NCI-H2227 (cell line): ENCODE results near the gene PPFIBP2.

ENCODE experiments used
- DNase-seq: peaks from one replicate; lab custom pipeline; 2025; ENCODE audit not compliant: unreplicated experiment; lab: John Stamatoyannopoulos, UW

PPFIBP2 gene

DNA sequence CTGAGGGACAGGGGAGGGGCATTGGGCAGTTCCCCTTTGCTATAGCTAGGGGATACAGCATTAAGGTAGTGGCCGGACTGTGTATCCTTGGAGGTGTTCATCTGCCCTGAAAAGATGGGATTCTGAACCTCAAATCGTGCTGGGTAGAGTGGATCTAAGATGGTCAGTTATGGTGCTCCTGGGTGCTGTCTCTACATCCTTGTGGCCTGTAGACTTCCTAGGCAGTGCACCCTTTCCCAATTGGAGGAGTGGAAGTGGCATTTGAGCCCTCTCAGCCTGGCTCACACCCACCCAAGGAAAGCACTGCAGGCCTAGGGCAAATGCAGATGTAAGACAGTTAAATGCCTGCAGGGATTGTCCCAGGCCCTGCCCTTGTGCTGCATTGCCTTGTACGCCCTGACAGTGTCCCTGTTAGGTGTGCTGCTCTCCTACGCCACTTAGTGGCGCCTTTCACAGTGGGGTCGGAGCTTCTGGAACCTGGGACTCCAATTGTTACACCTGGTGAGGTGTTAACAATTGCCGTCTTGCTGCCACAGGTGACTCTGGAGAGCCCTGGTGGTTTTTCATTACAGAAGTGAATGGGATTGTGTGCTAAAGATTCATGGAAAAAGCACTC lies 35.0 kb downstream of the PPFIBP2 start:
- no peak for DNase-seq

DNA sequence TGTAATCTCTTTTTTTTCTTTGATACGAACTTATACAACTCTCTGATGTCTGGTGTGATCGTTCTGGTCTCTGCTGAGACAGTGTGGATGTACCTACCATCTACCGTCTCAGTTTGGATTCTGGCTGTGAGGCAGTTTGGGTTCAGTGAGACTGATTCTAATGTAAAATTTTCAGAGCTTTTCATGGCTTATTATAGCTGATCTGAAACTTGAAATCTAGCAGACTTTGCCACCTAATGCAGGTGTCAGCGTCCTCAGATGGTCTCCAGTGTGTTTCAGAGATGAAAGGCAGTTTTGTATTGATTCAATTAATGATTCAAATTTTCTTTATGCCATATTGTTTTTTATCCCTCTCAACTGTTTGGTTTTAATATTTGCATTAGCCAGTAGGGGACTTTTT lies 35.9 kb downstream of the PPFIBP2 start:
- no peak for DNase-seq

DNA sequence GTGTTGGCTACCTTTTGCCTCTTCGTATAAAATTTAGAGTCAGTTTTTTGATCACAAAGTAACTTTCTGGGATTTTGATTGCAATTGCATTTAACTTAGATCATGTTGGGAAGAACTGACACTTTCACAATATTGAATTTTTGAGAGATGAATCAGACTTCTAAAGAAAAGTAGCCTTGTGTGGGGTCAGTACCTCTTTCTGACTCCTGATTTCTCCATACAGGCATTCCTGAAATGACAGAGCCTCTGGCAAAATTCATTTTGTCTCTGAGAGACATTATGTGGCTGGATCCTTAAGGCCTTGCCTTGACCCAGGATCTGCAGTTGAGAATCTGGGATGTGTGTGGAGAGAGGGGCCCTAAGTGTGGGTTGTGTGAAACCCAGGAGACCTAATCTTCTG lies 37.8 kb downstream of the PPFIBP2 start:
- DNase-seq: no peak

DNA sequence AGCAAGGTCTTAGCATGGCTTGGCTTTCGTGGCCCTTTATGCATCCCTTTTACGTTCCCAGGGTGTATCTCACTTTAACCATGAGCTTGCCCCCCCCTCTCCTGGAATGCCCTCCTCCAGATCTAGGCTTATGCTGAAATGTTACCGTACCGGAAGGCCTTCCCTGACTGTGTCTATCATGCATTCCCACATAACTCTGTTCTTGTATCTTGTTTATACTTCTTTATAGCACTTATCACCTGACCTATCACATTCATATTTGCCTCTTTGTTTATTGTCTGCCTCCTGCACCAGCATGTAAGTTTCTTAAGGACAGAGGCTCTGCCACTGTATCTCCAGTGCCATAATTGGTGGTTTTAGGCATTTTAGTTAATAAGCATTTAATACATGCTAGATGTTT lies 38.9 kb downstream of the PPFIBP2 start:
- DNase-seq: no peak

DNA sequence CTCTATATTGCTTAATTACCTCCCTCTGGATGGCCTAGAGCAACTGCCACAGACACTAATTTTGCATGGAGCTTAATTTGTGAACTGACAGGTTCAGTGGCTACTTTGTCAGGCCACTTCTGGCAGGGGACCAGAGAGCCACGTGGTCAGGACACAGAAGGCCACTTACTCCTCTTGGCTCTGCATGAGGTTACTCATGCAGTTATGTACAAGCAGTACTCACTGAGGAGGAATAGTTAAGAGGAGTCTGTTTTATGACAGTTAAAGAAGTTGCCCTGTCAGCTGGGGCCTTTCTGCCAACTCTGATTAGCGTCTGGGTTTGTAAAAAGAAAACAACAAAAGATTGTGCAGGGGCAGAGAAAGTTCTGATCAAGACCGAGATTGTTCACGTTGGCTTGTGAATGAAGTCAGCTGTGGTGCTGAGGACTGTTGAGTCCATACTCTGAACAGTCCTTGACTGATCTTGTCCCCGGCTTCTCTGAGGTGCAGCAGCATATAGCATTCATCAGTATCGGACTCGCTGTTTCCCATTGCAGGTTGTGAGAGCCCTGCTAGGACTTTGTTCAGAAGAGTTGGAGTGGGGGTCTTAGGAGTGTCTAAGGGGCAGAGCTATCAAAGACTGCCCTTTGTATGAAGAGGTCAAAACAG lies 41.4 kb downstream of the PPFIBP2 start:
- DNase-seq: no peak

DNA sequence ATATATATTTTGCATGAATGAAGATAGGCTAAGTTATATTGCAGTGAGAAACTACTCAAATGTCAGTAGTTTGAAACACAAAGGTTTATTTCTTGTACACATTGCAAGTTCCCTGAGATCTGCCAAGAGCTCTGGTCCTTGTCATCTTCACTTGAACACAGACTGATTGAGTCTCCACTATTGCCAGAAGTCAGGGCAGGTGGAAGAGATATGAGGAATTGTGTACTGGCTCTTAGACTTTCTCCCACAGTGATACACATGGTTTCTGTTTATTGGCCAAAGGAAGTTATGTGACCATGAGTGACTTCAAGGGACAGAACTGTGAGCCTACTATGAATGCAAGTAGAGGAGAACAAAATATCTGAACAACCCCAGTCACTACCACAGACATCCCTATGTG lies 44.2 kb downstream of the PPFIBP2 start:
- no peak for DNase-seq

DNA sequence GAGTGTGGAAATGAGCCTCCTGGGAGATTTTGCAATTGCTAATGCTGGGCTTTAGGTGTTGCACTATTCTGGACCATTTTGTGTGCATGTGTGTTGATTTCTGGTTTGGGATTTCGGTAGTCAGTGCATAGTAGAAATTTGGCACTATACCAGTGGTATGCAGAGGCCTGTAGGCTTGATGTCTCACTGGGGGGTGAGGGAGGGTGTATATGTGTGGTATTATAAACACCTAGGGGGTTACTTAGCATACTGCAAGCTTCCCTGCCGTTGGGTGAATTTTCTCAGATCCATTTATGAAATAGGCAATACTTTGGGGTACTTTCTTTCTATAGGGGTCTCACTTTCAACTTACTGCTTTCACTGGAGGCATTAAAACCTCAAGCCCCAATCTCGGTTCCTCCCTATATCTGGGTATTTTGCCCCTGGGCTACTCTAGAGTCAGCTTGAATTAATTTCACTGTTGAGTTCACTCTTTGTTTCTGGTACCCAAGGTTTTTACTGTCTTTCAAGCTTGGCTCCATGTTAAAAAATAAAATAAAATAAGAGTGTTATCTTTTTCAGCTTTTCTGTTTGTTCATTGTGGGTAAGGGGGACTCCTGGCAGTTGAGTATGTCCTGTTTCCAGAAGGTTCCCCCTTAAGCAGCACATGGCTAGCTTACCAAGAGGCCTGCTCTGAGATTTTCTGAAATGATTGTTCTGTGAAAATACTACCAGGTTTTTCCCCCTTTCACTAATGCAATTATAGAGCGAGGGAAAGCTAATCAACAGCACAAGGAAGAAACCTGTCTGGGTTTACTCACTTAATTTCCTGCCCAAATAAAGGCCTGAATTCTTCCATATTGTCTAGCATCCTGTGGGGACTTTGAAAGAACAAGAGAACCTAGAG lies 45.8 kb downstream of the PPFIBP2 start:
- no peak for DNase-seq

DNA sequence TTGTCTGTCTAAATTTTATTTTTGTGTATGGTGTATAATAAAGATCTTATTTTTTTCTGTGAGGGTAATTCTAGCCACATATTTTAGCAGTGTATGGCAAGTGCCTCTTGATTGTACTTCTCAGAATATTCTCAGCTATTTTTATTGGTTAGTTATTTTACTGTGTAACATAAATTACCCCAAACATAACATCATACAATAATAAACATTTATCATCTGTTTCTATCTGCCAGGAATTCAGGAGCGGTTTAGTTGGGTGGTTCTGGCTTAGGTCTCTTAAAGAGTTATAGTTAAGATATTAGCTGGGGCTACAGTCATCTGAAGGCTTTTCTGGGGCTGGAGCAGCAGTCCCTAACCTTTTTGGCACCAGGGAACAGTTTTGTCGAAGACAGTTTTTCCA lies 47.8 kb downstream of the PPFIBP2 start:
- no peak for DNase-seq

DNA sequence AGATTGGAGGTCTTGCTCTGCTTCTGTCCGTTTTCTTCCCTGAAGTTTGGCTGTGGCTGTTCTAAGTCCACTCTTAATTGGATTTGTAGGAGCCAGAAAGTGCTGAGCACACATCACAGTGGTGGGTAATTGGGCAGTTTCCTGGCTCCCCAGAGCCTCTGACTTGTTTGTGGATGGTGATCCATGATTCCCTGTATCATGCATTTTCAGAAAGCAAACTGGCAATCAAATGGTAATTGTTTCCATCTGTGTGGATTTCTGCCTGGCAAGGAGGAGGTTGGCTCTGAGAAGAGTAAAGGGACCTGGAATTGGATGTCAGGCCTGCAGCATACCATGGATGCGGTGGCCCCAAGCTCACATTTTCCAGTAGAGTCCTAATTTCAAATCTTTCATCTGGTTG lies 49.5 kb downstream of the PPFIBP2 start:
- no peak for DNase-seq

DNA sequence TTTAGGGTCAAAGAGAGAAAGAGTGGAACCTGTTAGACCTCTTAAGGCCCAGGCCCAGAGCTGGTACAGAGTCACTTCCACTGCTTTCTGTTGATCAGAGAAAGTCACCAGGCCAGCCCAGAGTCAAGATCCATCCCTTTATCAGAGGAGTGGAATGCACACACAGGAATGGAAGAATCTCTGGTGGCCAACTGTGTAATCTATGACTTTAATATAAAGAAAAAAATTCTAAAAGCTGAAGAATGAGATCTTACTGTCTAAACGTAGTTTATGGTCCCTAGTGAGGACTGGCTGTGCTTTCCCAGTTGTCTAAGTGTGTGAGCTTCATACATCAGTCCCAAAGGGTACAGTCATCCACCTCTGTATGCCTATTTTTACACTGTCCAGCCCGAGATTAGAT lies 51.0 kb downstream of the PPFIBP2 start:
- no peak for DNase-seq

DNA sequence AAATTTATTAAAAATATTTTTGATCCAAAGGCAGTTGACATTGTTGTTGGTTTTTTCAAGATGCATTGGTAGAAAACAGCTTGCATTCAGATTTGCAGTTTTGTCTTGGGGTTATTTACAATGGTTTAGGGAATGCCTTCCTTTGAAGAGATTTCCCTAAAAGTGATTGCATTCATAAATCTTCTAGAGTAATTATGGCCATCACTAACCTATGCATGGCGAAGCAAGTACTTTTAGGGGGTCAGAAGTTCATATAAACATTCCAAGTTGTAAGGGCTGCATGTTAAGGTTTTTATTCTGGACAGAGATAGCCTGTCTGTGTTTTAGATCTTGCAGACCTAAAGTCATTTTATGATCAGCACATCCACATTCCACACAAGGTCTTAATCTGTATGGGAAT lies 53.5 kb downstream of the PPFIBP2 start:
- DNase-seq: no peak

DNA sequence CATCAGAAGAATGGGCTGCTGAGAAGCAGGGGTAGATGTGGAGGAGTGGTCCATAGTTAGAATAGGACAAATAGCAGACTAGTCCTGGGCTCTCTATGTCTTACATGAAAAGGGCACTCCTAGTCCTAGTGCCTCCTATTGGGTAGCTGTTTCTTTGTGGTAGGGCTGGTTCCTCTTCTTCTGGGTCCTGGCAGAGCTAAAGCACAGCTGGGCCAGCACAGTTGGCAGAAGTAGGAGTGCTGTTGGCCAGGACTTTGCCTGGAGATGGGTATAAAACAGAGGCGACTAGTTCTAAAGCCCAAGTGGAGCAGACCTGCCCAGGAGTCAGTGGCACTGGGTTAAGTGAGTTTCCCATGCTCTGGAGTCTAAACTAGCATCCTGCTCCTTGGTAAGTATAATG lies 55.2 kb downstream of the PPFIBP2 start:
- DNase-seq: no peak

DNA sequence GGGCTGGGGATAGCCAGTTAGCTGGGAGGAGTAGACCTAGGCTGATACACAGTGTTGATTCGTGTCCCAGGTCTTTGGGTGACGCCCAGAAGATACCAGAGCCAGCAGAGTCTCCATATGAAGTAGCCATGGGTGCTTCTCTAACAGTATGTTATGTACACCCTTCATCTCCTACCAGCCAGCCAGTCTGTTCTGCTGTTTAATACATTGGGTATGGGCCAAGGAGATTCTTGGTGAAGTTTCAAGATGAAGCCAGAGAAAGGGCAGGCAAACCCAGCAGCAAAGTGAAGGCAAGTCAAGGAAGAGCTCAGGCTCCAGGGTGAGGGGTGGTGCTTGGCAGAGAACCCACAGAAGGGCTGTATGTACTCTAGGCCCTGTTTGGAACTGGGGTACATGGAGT lies 56.4 kb downstream of the PPFIBP2 start:
- DNase-seq: no peak

DNA sequence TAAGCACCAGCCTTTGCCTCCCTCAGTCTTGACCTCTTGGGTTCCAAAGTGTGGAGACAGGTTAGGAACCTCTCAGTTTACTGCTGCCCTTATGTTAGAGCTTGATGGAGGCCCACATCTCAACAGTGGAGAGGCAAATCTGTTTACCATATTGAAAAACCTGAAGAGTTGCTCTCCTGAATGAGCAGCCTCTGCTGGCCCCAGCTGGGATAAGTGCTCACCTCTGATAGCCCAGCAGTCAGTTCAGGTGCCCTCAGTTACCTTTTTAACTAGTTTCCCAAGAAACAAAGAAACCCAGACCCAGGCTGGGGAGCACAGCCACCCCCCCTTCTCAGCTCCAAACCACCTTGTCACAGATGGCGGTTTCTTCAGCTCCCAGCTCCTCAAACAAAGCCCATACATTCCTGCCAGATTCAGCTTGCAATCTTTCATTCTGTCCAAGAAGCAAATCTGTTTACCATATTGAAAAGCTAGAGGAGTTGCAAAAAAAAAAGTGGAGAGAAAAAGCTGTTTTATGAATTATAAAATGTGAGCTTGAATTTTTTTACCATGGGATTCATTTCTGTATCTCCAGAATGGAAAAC lies 57.2 kb downstream of the PPFIBP2 start:
- DNase-seq: no peak

DNA sequence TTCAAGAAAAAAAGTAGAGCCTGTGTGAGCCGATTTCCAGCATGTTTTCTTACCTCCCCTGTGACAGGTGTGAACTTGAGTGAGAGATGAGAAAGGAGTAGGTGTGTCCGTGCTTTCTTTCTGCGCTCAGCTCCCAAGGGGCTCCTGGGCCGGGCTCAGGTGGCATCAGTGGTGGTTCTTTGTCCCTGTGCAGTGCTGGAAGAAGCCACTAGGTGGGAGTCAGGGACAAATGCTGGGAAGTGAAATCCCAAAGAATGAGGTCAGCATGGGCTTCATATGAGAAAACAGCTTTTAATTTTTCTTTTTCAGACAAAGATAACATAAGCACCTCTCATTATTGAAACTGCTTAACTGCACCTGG lies 57.8 kb downstream of the PPFIBP2 start:
- peak; percentile 72 for DNase-seq

DNA sequence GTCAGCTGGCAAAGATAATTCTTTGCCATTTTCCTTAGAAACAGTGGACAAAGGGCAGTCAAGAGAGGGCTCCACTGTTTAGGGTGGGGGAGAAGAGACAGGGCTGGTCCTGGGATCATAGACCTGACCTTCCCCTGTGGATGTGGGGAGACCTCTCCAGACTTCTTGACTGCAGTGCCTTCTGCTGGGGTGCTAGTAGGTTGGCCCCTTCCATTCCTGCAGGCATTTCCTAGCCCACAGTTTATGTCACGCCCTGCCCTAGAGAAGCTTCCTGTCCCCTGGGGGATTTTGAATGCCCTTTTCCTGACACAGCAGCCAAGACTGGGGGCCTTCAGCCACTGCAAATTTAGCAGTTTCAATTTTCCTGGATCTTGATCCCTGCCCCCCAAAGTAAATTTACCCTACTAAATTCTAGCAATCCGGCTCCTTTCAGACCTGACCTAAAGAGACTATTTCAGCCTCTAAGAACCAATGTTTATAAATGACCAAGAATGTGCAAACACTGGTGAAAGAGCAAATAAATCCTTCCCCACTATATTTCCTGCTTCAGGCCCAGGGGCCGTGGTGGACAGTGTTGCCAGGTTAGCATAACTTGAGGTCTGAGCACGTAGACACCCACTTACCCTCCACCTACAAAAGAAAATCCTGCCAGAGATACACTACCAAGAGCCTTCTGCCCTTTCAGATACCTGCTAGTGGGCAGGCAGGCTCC lies 58.4 kb downstream of the PPFIBP2 start:
- no peak for DNase-seq

DNA sequence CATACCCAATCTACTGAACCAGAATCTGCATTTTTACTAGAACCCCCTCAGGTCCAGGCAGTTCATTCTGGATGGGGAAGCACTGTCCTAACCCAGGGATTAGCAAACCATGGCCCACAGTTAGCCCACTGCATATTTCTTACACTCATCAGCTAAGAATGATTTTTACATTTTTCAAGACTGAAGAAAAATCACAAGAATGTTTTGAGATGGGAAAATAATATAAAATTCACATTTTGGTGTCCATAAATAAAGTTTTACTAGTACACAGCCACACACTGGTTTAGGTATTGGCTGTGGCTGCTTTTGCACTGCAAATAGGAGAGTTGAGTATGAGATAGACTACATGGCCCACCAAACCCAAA lies 59.4 kb downstream of the PPFIBP2 start:
- no peak for DNase-seq

DNA sequence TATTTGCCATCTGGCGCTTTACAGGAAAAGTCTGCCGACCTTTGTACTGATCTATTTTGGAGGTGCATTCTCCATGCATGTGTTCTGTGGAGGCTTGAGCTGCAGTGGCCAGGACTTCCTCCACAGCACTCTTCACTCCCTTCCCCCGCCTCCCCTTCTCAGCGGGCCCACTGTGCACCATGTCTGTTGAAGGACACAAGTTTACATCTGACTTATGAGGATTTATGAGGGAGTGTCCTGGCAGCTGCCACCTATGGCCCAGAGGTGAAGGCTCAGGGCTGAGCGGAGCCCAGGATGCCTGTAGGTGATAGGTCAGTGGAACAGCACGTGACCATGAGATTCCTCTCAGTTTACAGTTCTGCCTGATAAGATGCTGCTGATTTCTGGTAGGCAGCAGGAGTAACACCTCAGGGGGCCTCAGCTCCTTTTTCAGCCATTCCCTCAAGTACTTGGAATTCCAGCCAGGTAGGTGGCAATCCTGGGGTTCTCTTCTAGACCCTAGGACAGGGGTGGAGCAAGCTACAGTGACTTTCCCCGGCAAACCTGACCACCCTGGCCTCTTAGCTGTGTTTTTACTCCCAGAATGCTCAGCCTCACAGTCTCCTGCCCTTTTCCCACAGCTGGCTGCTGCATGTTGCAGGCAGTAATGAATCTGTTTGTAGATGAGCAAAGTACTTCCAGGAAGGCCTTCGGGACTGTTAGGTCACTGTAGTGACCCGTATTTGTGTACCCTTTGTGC lies 59.9 kb downstream of the PPFIBP2 start:
- DNase-seq: no peak

DNA sequence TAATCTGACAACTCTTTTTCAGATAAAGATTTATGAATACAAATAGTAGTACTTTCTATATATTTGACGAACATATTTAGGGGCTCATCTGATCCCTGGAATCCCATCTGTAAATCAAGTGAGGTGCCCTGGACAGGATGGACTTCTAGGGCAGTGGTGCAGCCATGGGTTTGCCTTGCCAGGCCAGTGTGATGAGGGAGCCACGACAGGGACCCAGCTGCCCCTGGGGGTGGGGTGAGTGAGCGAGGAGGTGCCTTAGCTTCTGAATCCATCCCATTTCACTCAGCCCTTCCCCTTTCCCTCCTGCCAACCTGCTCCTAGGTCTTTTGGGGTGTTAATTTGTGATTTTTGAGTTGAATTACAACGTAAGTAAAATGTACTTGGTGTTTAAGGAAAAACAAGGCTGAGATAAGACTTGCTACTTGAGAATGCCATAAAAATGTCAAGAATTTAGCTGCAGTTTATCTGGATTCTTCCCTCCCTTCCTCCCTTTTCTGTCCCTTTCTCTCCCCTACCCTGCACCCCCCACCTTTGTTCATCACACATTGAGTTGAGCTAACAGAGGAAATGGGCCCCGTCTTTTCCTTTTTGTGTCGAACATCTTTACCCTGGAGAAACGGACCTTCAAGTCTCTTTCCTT lies 60.8 kb downstream of the PPFIBP2 start:
- DNase-seq: no peak
